ENCODE measurements around the gene TBPL1. TPM values are rescaled to one million over a fixed set of nuclear protein-coding genes. Genes with fewer than 3 reads are reported as not detected.
A peak's percentile ranks its signal among the peaks of the same experiment; 100 is the strongest.
"Not testable (repeated sequence)": the region's sequence is repeated elsewhere in the genome, so short reads cannot be mapped to it uniquely, and the experiment has no call there.

Gene TBPL1
- total and polyA plus RNA-seq, 10 of the 15 experiments (the other 5 are each of a cell fraction or from before 2014, with no cell fraction given): 34.6 to 71.2 (median 43.0) TPM

GRCh38 chr6:133931221-133931620 lies 21.8 kb upstream of the TBPL1 start:
- H3K4me3 ChIP-seq; H3K79me2 ChIP-seq (ENCODE audit: control insufficient read depth, insufficient read depth, low read length); FAIRE-seq; ATAC-seq; H3K4me2 ChIP-seq (ENCODE audit: control insufficient read depth, insufficient read depth); intact Hi-C loops (cut with micrococcal nuclease; ENCODE audit: unreplicated experiment); DNase-seq (ENCODE audit: low read depth, low spot score); H3K36me3 ChIP-seq (ENCODE audit: control insufficient read depth in 2 of 2, insufficient read depth in 2 of 2, low read length in 1 of 2); H3K4me1 ChIP-seq (ENCODE audit: control insufficient read depth, insufficient read depth, low read length); H2AFZ ChIP-seq (ENCODE audit: control insufficient read depth, low read depth, low read length); H3K27me3 ChIP-seq (replicated peaks in 1 of 2; ENCODE audit: control insufficient read depth in 2 of 2, insufficient read depth in 2 of 2, low read length in 1 of 2); BruUV-seq (replicated peaks); POLR2A ChIA-PET; RAD21 ChIA-PET (ENCODE audit: unreplicated experiment); H4K20me1 ChIP-seq (ENCODE audit: control insufficient read depth, insufficient read depth); in situ Hi-C loops (cut with MboI); H3K27ac ChIP-seq (ENCODE audit: control insufficient read depth, insufficient read depth); H3K9me3 ChIP-seq (replicated peaks; ENCODE audit: control insufficient read depth, insufficient read depth, low read length); H3K9ac ChIP-seq (ENCODE audit: control insufficient read depth, insufficient read depth, low read length): not testable (repeated sequence)
- TF ChIP-seq CTCF (IDR thresholded peaks at IDR 0.05 in 2 of 3, conservative IDR thresholded peaks at IDR 0.05 in 1 of 3; ENCODE audit: control insufficient read depth in 2 of 3, extremely low read depth in 1 of 3, insufficient read depth in 1 of 3, low read depth in 3 of 3, low read length in 3 of 3) (peak in 1 of 3 experiments; percentile 3; a peak in 1 of 6 replicates), RAD21 (IDR thresholded peaks at IDR 0.05; ENCODE audit: insufficient read depth, low read depth, low read length) (0 out of 2 replicates have a peak, but pooled peaks have one; percentile 13)
- CTCF ChIA-PET: interaction anchor here (1.2 to 1.6 kb wide), 4 partner anchors 132 to 166 kb away, joined by 3 to 4 read pairs (median 4); no protein-coding TSS in a partner anchor
- WGBS (ENCODE audit: insufficient coverage, insufficient replicate concordance, low lambda C conversion rate, missing lambda C conversion rate): 31% methylated on average over 6 of the region's 6 CpGs
- SMC1A ChIA-PET (ENCODE audit: uncharacterized antibody, unreplicated experiment): interaction anchor here (1.9 kb wide), 1 partner anchor 13 kb away, joined by 3 read pairs; no protein-coding TSS in a partner anchor

GRCh38 chr6:133936352-133936751 lies 16.7 kb upstream of the TBPL1 start:
- not testable (repeated sequence) for ATAC-seq

More at GRCh38 chr6:133936352-133936751, 16.7 kb upstream of the TBPL1 start:
- FAIRE-seq; H2AFZ ChIP-seq (ENCODE audit: control insufficient read depth, low read depth, low read length); H3K4me3 ChIP-seq; H4K20me1 ChIP-seq (ENCODE audit: control insufficient read depth, insufficient read depth); H3K27ac ChIP-seq (ENCODE audit: control insufficient read depth, insufficient read depth); DNase-seq (ENCODE audit: low read depth, low spot score); H3K79me2 ChIP-seq (ENCODE audit: control insufficient read depth, insufficient read depth, low read length); H3K27me3 ChIP-seq (replicated peaks in 1 of 2; ENCODE audit: control insufficient read depth in 2 of 2, insufficient read depth in 2 of 2, low read length in 1 of 2); H3K4me2 ChIP-seq (ENCODE audit: control insufficient read depth, insufficient read depth); in situ Hi-C loops (cut with MboI); H3K9ac ChIP-seq (ENCODE audit: control insufficient read depth, insufficient read depth, low read length); POLR2A ChIA-PET; intact Hi-C loops (cut with micrococcal nuclease; ENCODE audit: unreplicated experiment); BruUV-seq (replicated peaks); H3K4me1 ChIP-seq (ENCODE audit: control insufficient read depth, insufficient read depth, low read length); H3K9me3 ChIP-seq (replicated peaks; ENCODE audit: control insufficient read depth, insufficient read depth, low read length); H3K36me3 ChIP-seq (ENCODE audit: control insufficient read depth in 2 of 2, insufficient read depth in 2 of 2, low read length in 1 of 2); SMC1A ChIA-PET (ENCODE audit: uncharacterized antibody, unreplicated experiment); RAD21 ChIA-PET (ENCODE audit: unreplicated experiment): not testable (repeated sequence)
- 87% methylated on average over 3 of the region's 3 CpGs for WGBS (ENCODE audit: insufficient coverage, insufficient replicate concordance, low lambda C conversion rate, missing lambda C conversion rate)
- CTCF ChIA-PET: interaction anchor here (2.1 kb wide), 1 partner anchor 13 kb away, joined by 18 read pairs; no protein-coding TSS in a partner anchor
